Measurements from ENCODE around the gene ZSCAN2. TPM values are rescaled to one million over a fixed set of nuclear protein-coding genes. Genes with fewer than 3 reads are reported as not detected.
A peak's percentile ranks its signal among the peaks of the same experiment; 100 is the strongest.

The ZSCAN2 gene
- total RNA-seq, 1 donor, result 14.1 TPM

- Histone ChIP-seq H3K36me3 (ENCODE audit: insufficient read depth, low read length) (peaks cover 19% of the 10 kb centered on the region), H3K4me1 (ENCODE audit: insufficient read depth, low read length) (peaks cover 13% of the 10 kb centered on the region), H3K4me2 (ENCODE audit: insufficient read depth, low read length) (peak overlapping the region; percentile 59), H3K9me3 (ENCODE audit: low read depth, low read length) (no peaks in the 10 kb centered on the region), H2AFZ (ENCODE audit: low read length) (peak overlapping the region; percentile 25), H4K20me1 (ENCODE audit: insufficient read depth, low read length) (peaks cover 5% of the 10 kb centered on the region), H3K27ac (ENCODE audit: low read depth, low read length) (peak overlapping the region; percentile 59), H3K4me3 (ENCODE audit: insufficient read depth, low read length) (peak overlapping the region; percentile 45), H3K79me2 (ENCODE audit: insufficient read depth, low read length) (peaks cover 11% of the 10 kb centered on the region), H3K27me3 (ENCODE audit: insufficient read depth, low read length) (no peaks in the 10 kb centered on the region)
- DNase-seq (ENCODE audit: insufficient read length, low spot score, missing footprints), result no peak
- no peak for TF ChIP-seq CTCF (IDR thresholded peaks at IDR 0.05; ENCODE audit: extremely low read depth, low read depth, low read length)
Measured at GRCh38 chr15:84605554-84605882, 4.7 kb downstream of the ZSCAN2 start.

- H3K79me2 ChIP-seq (ENCODE audit: insufficient read depth, low read length), result peaks cover 11% of the 10 kb centered on the region
- no peak overlapping the region for H3K27ac ChIP-seq (ENCODE audit: low read depth, low read length)
- H4K20me1 ChIP-seq (ENCODE audit: insufficient read depth, low read length), result peaks cover 5% of the 10 kb centered on the region
- no peaks in the 10 kb centered on the region for H3K27me3 ChIP-seq (ENCODE audit: insufficient read depth, low read length)
- peaks cover 10% of the 10 kb centered on the region for H3K4me1 ChIP-seq (ENCODE audit: insufficient read depth, low read length)
- H2AFZ ChIP-seq (ENCODE audit: low read length), result no peak overlapping the region
- no peak for TF ChIP-seq CTCF (IDR thresholded peaks at IDR 0.05; ENCODE audit: extremely low read depth, low read depth, low read length)
- DNase-seq (ENCODE audit: insufficient read length, low spot score, missing footprints), result no peak
- peaks cover 19% of the 10 kb centered on the region for H3K36me3 ChIP-seq (ENCODE audit: insufficient read depth, low read length)
- no peaks in the 10 kb centered on the region for H3K9me3 ChIP-seq (ENCODE audit: low read depth, low read length)
- H3K4me3 ChIP-seq (ENCODE audit: insufficient read depth, low read length), result no peak overlapping the region
- H3K4me2 ChIP-seq (ENCODE audit: insufficient read depth, low read length), result no peak overlapping the region
Measured at GRCh38 chr15:84606653-84607120, 5.9 kb downstream of the ZSCAN2 start.

GRCh38 chr15:84608707-84609284, 8.0 kb downstream of the ZSCAN2 start:
- Histone ChIP-seq H3K4me2 (ENCODE audit: insufficient read depth, low read length) (no peak overlapping the region), H3K4me3 (ENCODE audit: insufficient read depth, low read length) (no peak overlapping the region), H3K79me2 (ENCODE audit: insufficient read depth, low read length) (peaks cover 14% of the 10 kb centered on the region), H4K20me1 (ENCODE audit: insufficient read depth, low read length) (peaks cover 10% of the 10 kb centered on the region), H3K9me3 (ENCODE audit: low read depth, low read length) (no peaks in the 10 kb centered on the region), H3K27me3 (ENCODE audit: insufficient read depth, low read length) (no peaks in the 10 kb centered on the region), H3K27ac (ENCODE audit: low read depth, low read length) (no peak overlapping the region), H2AFZ (ENCODE audit: low read length) (no peak overlapping the region), H3K4me1 (ENCODE audit: insufficient read depth, low read length) (peaks cover 9% of the 10 kb centered on the region), H3K36me3 (ENCODE audit: insufficient read depth, low read length) (peaks cover 19% of the 10 kb centered on the region)
- no peak for DNase-seq (ENCODE audit: insufficient read length, low spot score, missing footprints)
- TF ChIP-seq CTCF (IDR thresholded peaks at IDR 0.05; ENCODE audit: extremely low read depth, low read depth, low read length), result no peak

GRCh38 chr15:84609818-84610525, 9.2 kb downstream of the ZSCAN2 start:
- H3K4me1 ChIP-seq (ENCODE audit: insufficient read depth, low read length), result peaks cover 5% of the 10 kb centered on the region
- no peak overlapping the region for H3K4me2 ChIP-seq (ENCODE audit: insufficient read depth, low read length)
- no peak overlapping the region for H2AFZ ChIP-seq (ENCODE audit: low read length)
- no peak for TF ChIP-seq CTCF (IDR thresholded peaks at IDR 0.05; ENCODE audit: extremely low read depth, low read depth, low read length)
- peaks cover 19% of the 10 kb centered on the region for H3K36me3 ChIP-seq (ENCODE audit: insufficient read depth, low read length)
- H3K4me3 ChIP-seq (ENCODE audit: insufficient read depth, low read length), result no peak overlapping the region
- no peaks in the 10 kb centered on the region for H3K9me3 ChIP-seq (ENCODE audit: low read depth, low read length)
- H4K20me1 ChIP-seq (ENCODE audit: insufficient read depth, low read length), result peaks cover 10% of the 10 kb centered on the region
- no peak overlapping the region for H3K27ac ChIP-seq (ENCODE audit: low read depth, low read length)
- H3K27me3 ChIP-seq (ENCODE audit: insufficient read depth, low read length), result no peaks in the 10 kb centered on the region
- DNase-seq (ENCODE audit: insufficient read length, low spot score, missing footprints), result no peak
- H3K79me2 ChIP-seq (ENCODE audit: insufficient read depth, low read length), result peaks cover 14% of the 10 kb centered on the region
